Diencephalon (tissue), 1 donor: ENCODE data around the gene DSE. TPM values are rescaled to one million over a fixed set of nuclear protein-coding genes. Genes with fewer than 3 reads are reported as not detected.

ENCODE experiments used
- total RNA-seq: library from RNA; depleted of rRNA; stranded (reverse); fragments of >200 nt; gene quantifications from one replicate; pipeline ENCODE4 v1.2.3, GENCODE V29; 2014

DSE gene
- 20.1 TPM for total RNA-seq

DNA sequence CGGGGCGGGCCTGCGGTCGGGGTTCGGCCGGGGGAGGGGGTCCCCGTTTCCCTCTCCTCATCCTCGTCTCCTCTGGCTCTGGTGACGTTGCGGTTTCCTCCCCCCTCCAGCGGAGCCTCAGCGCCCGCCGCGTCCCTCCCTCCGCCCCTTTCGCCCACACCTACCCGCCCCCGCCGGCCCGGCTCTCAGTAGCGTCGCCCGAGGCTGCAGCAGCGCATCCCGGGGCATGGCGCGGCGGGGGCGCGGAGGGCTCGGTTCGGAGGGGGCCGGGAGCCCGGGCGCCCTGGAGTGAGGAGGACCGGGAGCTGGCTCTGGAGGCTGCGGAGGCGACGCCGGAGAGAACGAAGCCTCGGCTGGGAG lies at the start of gene DSE:
DSE (plus strand) TSS at position 188 of the 360 bp plus-strand sequence. CDS start 28,304 bp downstream, outside the sequence.

GRCh38 chr6:116461331-116461931 lies 90.7 kb downstream of the DSE start, which contains the start of gene CALHM6:
Gene CALHM6, plus strand, starts transcription at chr6:116461375. Its CDS starts 555 bp downstream, at chr6:116461930.

Other genes starting within 250 kb of the DSE start
- gene COL10A1, start 244.8 kb upstream of the DSE start, total RNA-seq, result not detected
- 104 TPM for gene TSPYL4, start 116.9 kb upstream of the DSE start, total RNA-seq
- 176 TPM for gene TSPYL1, start 91.0 kb upstream of the DSE start, total RNA-seq
- gene CALHM6, start 90.4 kb downstream of the DSE start, total RNA-seq, result 8.5 TPM
- gene CALHM5, start 140.7 kb downstream of the DSE start, total RNA-seq, result 1.2 TPM
- gene TRAPPC3L, start 174.7 kb downstream of the DSE start, total RNA-seq, result 0.69 TPM
- 0.46 TPM for gene CALHM4, start 182.8 kb downstream of the DSE start, total RNA-seq
- 47.7 TPM for gene RWDD1, start 200.6 kb downstream of the DSE start, total RNA-seq
- 16.1 TPM for gene RSPH4A, start 245.5 kb downstream of the DSE start, total RNA-seq